HUES48 (cell line): ENCODE data around the gene ANKRD34B.

Experiments used
- H3K27ac ChIP-seq: one replicate; pipeline ENCODE4 v1.7.0; 2013; ENCODE audit warnings: low read depth, low read length, inconsistent platforms
- H3K27me3 ChIP-seq: 2 replicates; pipeline ENCODE4 v1.6.1; 2013; ENCODE audit warnings: mild to moderate bottlenecking, low read length; ENCODE audit not compliant: control insufficient read depth, insufficient read depth
- H3K36me3 ChIP-seq: 2 replicates; pipeline ENCODE4 v1.6.1; 2013; ENCODE audit warnings: low read length; ENCODE audit not compliant: control insufficient read depth, insufficient read depth
- H3K4me1 ChIP-seq: 2 replicates; pipeline ENCODE4 v1.6.1; 2013; ENCODE audit warnings: mild to moderate bottlenecking, low read length; ENCODE audit not compliant: control insufficient read depth, insufficient read depth
- H3K4me3 ChIP-seq: 2 replicates; pipeline ENCODE4 v1.5.1; 2013; ENCODE audit warnings: mild to moderate bottlenecking, low read depth, low read length
- H3K9ac ChIP-seq: 2 replicates; pipeline ENCODE4 v1.6.1; 2013; ENCODE audit warnings: mild to moderate bottlenecking, low read depth, low read length, moderate library complexity
- H3K9me3 ChIP-seq: 2 replicates; pipeline ENCODE4 v1.6.1; 2013; ENCODE audit warnings: low read length; ENCODE audit not compliant: control insufficient read depth, insufficient read depth

Gene ANKRD34B

GRCh38 chr5:80569961-80570786 lies at the start of gene ANKRD34B:
ANKRD34B (minus strand) TSS chr5:80570280; CDS start chr5:80560019, 10,261 bp downstream.
- H3K4me3 ChIP-seq, result peak within 1 kb of the TSS; percentile 54
- H3K27ac ChIP-seq, result no peak within 1 kb of the TSS
- no peaks in the 10 kb centered on the region for H3K36me3 ChIP-seq
- no peaks in the 10 kb centered on the region for H3K9me3 ChIP-seq
- H3K9ac ChIP-seq, result no peak within 1 kb of the TSS; the same call in 1 of the 2 replicates
- peaks cover 75% of the 10 kb centered on the region for H3K27me3 ChIP-seq
- H3K4me1 ChIP-seq, result no peaks in the 10 kb centered on the region; the same call in 1 of the 2 replicates

- Histone ChIP-seq H3K36me3 (no peaks in the 10 kb centered on the region), H3K27ac (no peak overlapping the region), H3K9me3 (no peaks in the 10 kb centered on the region), H3K27me3 (no peaks in the 10 kb centered on the region), H3K9ac (no peak overlapping the region), H3K4me3 (no peak overlapping the region), H3K4me1 (no peaks in the 10 kb centered on the region)
Measured at GRCh38 chr5:80619086-80619485, 49.0 kb upstream of the ANKRD34B start.

- no peaks in the 10 kb centered on the region for H3K9me3 ChIP-seq
- no peaks in the 10 kb centered on the region for H3K27me3 ChIP-seq
- H3K9ac ChIP-seq, result no peak overlapping the region
- H3K4me1 ChIP-seq, result no peaks in the 10 kb centered on the region
- no peak overlapping the region for H3K4me3 ChIP-seq
- H3K27ac ChIP-seq, result no peak overlapping the region
- H3K36me3 ChIP-seq, result no peaks in the 10 kb centered on the region
Measured at GRCh38 chr5:80618438-80618837, 48.4 kb upstream of the ANKRD34B start.

- no peak overlapping the region for H3K27ac ChIP-seq
- no peaks in the 10 kb centered on the region for H3K36me3 ChIP-seq
- no peak overlapping the region for H3K4me3 ChIP-seq
- H3K9me3 ChIP-seq, result no peaks in the 10 kb centered on the region
- no peak overlapping the region for H3K9ac ChIP-seq
- H3K4me1 ChIP-seq, result no peaks in the 10 kb centered on the region
- no peaks in the 10 kb centered on the region for H3K27me3 ChIP-seq
Measured at GRCh38 chr5:80615266-80615914, 45.3 kb upstream of the ANKRD34B start.

GRCh38 chr5:80609692-80610091 lies 39.6 kb upstream of the ANKRD34B start:
- Histone ChIP-seq H3K9ac (no peak overlapping the region), H3K4me1 (no peaks in the 10 kb centered on the region), H3K4me3 (no peak overlapping the region), H3K27me3 (no peaks in the 10 kb centered on the region), H3K27ac (no peak overlapping the region), H3K36me3 (no peaks in the 10 kb centered on the region), H3K9me3 (no peaks in the 10 kb centered on the region)

GRCh38 chr5:80608731-80609130 lies 38.7 kb upstream of the ANKRD34B start:
- H3K9ac ChIP-seq, result no peak overlapping the region
- H3K4me3 ChIP-seq, result no peak overlapping the region
- no peaks in the 10 kb centered on the region for H3K4me1 ChIP-seq
- H3K27me3 ChIP-seq, result no peaks in the 10 kb centered on the region
- H3K27ac ChIP-seq, result no peak overlapping the region
- H3K9me3 ChIP-seq, result no peaks in the 10 kb centered on the region
- no peaks in the 10 kb centered on the region for H3K36me3 ChIP-seq

GRCh38 chr5:80607832-80608231 lies 37.8 kb upstream of the ANKRD34B start:
- no peaks in the 10 kb centered on the region for H3K27me3 ChIP-seq
- no peaks in the 10 kb centered on the region for H3K36me3 ChIP-seq
- H3K4me1 ChIP-seq, result no peaks in the 10 kb centered on the region
- no peak overlapping the region for H3K9ac ChIP-seq
- no peak overlapping the region for H3K4me3 ChIP-seq
- H3K27ac ChIP-seq, result no peak overlapping the region
- H3K9me3 ChIP-seq, result no peaks in the 10 kb centered on the region

GRCh38 chr5:80607343-80607742 lies 37.3 kb upstream of the ANKRD34B start:
- no peaks in the 10 kb centered on the region for H3K27me3 ChIP-seq

GRCh38 chr5:80600943-80601693 lies 31.0 kb upstream of the ANKRD34B start:
- H3K27me3 ChIP-seq, result no peaks in the 10 kb centered on the region
- H3K36me3 ChIP-seq, result no peaks in the 10 kb centered on the region
- no peak overlapping the region for H3K9ac ChIP-seq
- no peak overlapping the region for H3K4me3 ChIP-seq
- H3K27ac ChIP-seq, result no peak overlapping the region
- no peaks in the 10 kb centered on the region for H3K9me3 ChIP-seq
- no peaks in the 10 kb centered on the region for H3K4me1 ChIP-seq

More at GRCh38 chr5:80607343-80607742, 37.3 kb upstream of the ANKRD34B start:
- Histone ChIP-seq H3K4me1 (no peaks in the 10 kb centered on the region), H3K36me3 (no peaks in the 10 kb centered on the region), H3K4me3 (no peak overlapping the region), H3K9ac (no peak overlapping the region), H3K27ac (no peak overlapping the region), H3K9me3 (no peaks in the 10 kb centered on the region)

- Histone ChIP-seq H3K4me3 (no peak overlapping the region), H3K4me1 (no peaks in the 10 kb centered on the region)
Measured at GRCh38 chr5:80597500-80597899, 27.4 kb upstream of the ANKRD34B start.

GRCh38 chr5:80594810-80595209 lies 24.7 kb upstream of the ANKRD34B start:
- no peaks in the 10 kb centered on the region for H3K36me3 ChIP-seq
- H3K27ac ChIP-seq, result no peak overlapping the region

More at GRCh38 chr5:80597500-80597899, 27.4 kb upstream of the ANKRD34B start:
- H3K9ac ChIP-seq, result no peak overlapping the region
- no peaks in the 10 kb centered on the region for H3K9me3 ChIP-seq
- no peaks in the 10 kb centered on the region for H3K27me3 ChIP-seq
- H3K36me3 ChIP-seq, result no peaks in the 10 kb centered on the region
- H3K27ac ChIP-seq, result no peak overlapping the region

More at GRCh38 chr5:80594810-80595209, 24.7 kb upstream of the ANKRD34B start:
- no peaks in the 10 kb centered on the region for H3K27me3 ChIP-seq
- H3K4me1 ChIP-seq, result no peaks in the 10 kb centered on the region
- H3K4me3 ChIP-seq, result no peak overlapping the region
- H3K9me3 ChIP-seq, result no peaks in the 10 kb centered on the region
- no peak overlapping the region for H3K9ac ChIP-seq
